IMR-90 (cell line): ENCODE measurements around the gene MALT1. TPM values are rescaled to one million over a fixed set of nuclear protein-coding genes. Genes with fewer than 3 reads are reported as not detected.

Source experiments
- ATAC-seq: fragments of 200-7000 bp; cut with Tn5 transposase; 2 replicates; pipeline ENCODE4 v1.9.1; 2020; ENCODE audit warnings: low read depth, mild to moderate bottlenecking, moderate library complexity
- BruUV-seq: library from RNA; stranded (reverse); fragments of 400-500 nt; replicated peaks from 2 replicates; lab custom pipeline; 2021; lab: Mats Ljungman, UMichigan
- CTCF ChIA-PET: fragments of 300-600 bp; formaldehyde crosslinking; extraction: SDS; loops from one replicate; lab custom pipeline; 2021; ENCODE audit warnings: antibody characterized with exemption; lab: Yijun Ruan, JAX
- POLR2A ChIA-PET: fragments of 300-600 bp; sonication (Branson Sonifier 250); formaldehyde crosslinking; loops from one replicate; lab custom pipeline; 2022; ENCODE audit warnings: antibody characterized with exemption; ENCODE audit not compliant: unreplicated experiment; lab: Charles Lee
- DNase-seq: peaks from one replicate; pipeline ENCODE4 v3.0.0; 2013
- H2AFZ ChIP-seq: replicated peaks from 2 replicates; pipeline ENCODE3; 2013; ENCODE audit warnings: low read length, mild to moderate bottlenecking; ENCODE audit not compliant: poor library complexity
- H2AK5ac ChIP-seq: 2 replicates; pipeline ENCODE4 v1.6.1; 2013; ENCODE audit warnings: low read depth, low read length, inconsistent platforms
- H2AK9ac ChIP-seq: replicated peaks from 2 replicates; pipeline ENCODE3; 2013; ENCODE audit warnings: mild to moderate bottlenecking, low read depth, low read length, moderate library complexity; ENCODE audit not compliant: poor library complexity
- H2BK120ac ChIP-seq: 2 replicates; pipeline ENCODE4 v1.6.1; 2013; ENCODE audit warnings: low read depth, low read length, inconsistent platforms
- H2BK15ac ChIP-seq: 3 replicates; pipeline ENCODE4 v1.6.1; 2013; ENCODE audit warnings: low read depth, low read length, inconsistent platforms
- H2BK20ac ChIP-seq: 2 replicates; pipeline ENCODE4 v1.6.1; 2013; ENCODE audit warnings: low read depth, mild to moderate bottlenecking, inconsistent platforms, low read length, moderate library complexity
- H2BK5ac ChIP-seq: 2 replicates; pipeline ENCODE4 v1.6.1; 2013; ENCODE audit warnings: mild to moderate bottlenecking, low read depth, low read length, inconsistent platforms; ENCODE audit not compliant: poor library complexity, severe bottlenecking
- H3K14ac ChIP-seq: replicated peaks from 2 replicates; pipeline ENCODE4 v1.6.1; 2013; ENCODE audit warnings: low read depth, low read length, inconsistent platforms
- H3K18ac ChIP-seq: 2 replicates; pipeline ENCODE4 v1.6.1; 2013; ENCODE audit warnings: low read depth, low read length, control low read depth
- H3K23ac ChIP-seq: 2 replicates; pipeline ENCODE4 v1.6.1; 2013; ENCODE audit warnings: low read depth, low read length, inconsistent platforms
- H3K27ac ChIP-seq: 2 replicates; pipeline ENCODE4 v1.5.1; 2013; ENCODE audit warnings: mild to moderate bottlenecking, control low read depth, low read length; ENCODE audit not compliant: insufficient read depth
- H3K27me3 ChIP-seq: 2 replicates; pipeline ENCODE4 v1.6.1; 2013; ENCODE audit warnings: low read length; ENCODE audit not compliant: control insufficient read depth, insufficient read depth
- H3K36me3 ChIP-seq: 2 replicates; pipeline ENCODE4 v1.6.1; 2013; ENCODE audit warnings: low read length, mixed read lengths; ENCODE audit not compliant: control insufficient read depth, insufficient read depth
- H3K4ac ChIP-seq: 2 replicates; pipeline ENCODE4 v1.6.1; 2013; ENCODE audit warnings: low read depth, low read length, inconsistent platforms
- H3K4me1 ChIP-seq: 2 replicates; pipeline ENCODE4 v1.6.1; 2013; ENCODE audit warnings: low read length, mixed read lengths; ENCODE audit not compliant: control insufficient read depth, insufficient read depth
- H3K4me2 ChIP-seq: 2 replicates; pipeline ENCODE4 v1.6.1; 2013; ENCODE audit warnings: low read depth, mild to moderate bottlenecking, control low read depth, low read length, moderate library complexity
- H3K4me3 ChIP-seq: 2 replicates; pipeline ENCODE4 v1.5.1; 2013; ENCODE audit warnings: low read depth, mild to moderate bottlenecking, control low read depth, low read length, moderate library complexity; ENCODE audit not compliant: insufficient read depth
- H3K56ac ChIP-seq: 2 replicates; pipeline ENCODE4 v1.6.1; 2013; ENCODE audit warnings: low read length, inconsistent platforms; ENCODE audit not compliant: insufficient read depth; ENCODE audit errors: extremely low read depth
- H3K79me1 ChIP-seq, 2 experiments: 2 replicates each; pipeline ENCODE4 v1.6.1; 2013; ENCODE audit warnings: low read length in 2 of 2, inconsistent platforms in 1 of 2, low read depth in 1 of 2
- H3K9ac ChIP-seq: 2 replicates; pipeline ENCODE4 v1.6.1; 2013; ENCODE audit warnings: low read depth, low read length, control low read depth
- H3K9me1 ChIP-seq: 2 replicates; pipeline ENCODE4 v1.6.1; 2013; ENCODE audit warnings: low read length, inconsistent platforms; ENCODE audit not compliant: insufficient read depth
- H3K9me3 ChIP-seq: 2 replicates; pipeline ENCODE4 v1.6.1; 2013; ENCODE audit warnings: low read length; ENCODE audit not compliant: control insufficient read depth, insufficient read depth
- H4K20me1 ChIP-seq: 2 replicates; pipeline ENCODE4 v1.6.1; 2013; ENCODE audit warnings: low read length, inconsistent platforms; ENCODE audit not compliant: insufficient read depth
- H4K5ac ChIP-seq: 2 replicates; pipeline ENCODE4 v1.6.1; 2013; ENCODE audit warnings: mild to moderate bottlenecking, low read depth, low read length, control low read depth
- H4K8ac ChIP-seq, 2 experiments: 2 replicates each; pipeline ENCODE4 v1.6.1; 2013; ENCODE audit warnings: low read depth in 2 of 2, low read length in 2 of 2, control low read depth in 1 of 2, inconsistent platforms in 1 of 2
- H4K91ac ChIP-seq: 2 replicates; pipeline ENCODE4 v1.6.1; 2013; ENCODE audit warnings: low read depth, low read length, inconsistent platforms; ENCODE audit not compliant: insufficient read depth
- BHLHE40 ChIP-seq: fragments of 150-350 bp; IDR thresholded peaks from 2 replicates; pipeline ENCODE4 v1.6.1; 2016; ENCODE audit warnings: mild to moderate bottlenecking, low read depth, low read length
- CTCF ChIP-seq: conservative IDR thresholded peaks from 2 replicates; pipeline ENCODE4 v1.5.1; 2012; ENCODE audit warnings: mild to moderate bottlenecking, low read depth, low read length, improper control_type of control experiment
- MAFK ChIP-seq: IDR thresholded peaks from 2 replicates; pipeline ENCODE4 v1.6.1; 2012; ENCODE audit warnings: low read depth, low read length, improper control_type of control experiment
- MAZ ChIP-seq: IDR thresholded peaks from 2 replicates; pipeline ENCODE4 v1.6.1; 2012; ENCODE audit warnings: low read depth, mild to moderate bottlenecking, low read length, improper control_type of control experiment, moderate library complexity, borderline replicate concordance
- MXI1 ChIP-seq: IDR thresholded peaks from 2 replicates; pipeline ENCODE4 v1.6.1; 2012; ENCODE audit warnings: low read depth, mild to moderate bottlenecking, low read length, moderate library complexity, borderline replicate concordance
- POLR2A ChIP-seq: IDR thresholded peaks from 2 replicates; pipeline ENCODE4 v1.6.1; 2012; ENCODE audit warnings: mild to moderate bottlenecking, low read depth, low read length
- RAD21 ChIP-seq: IDR thresholded peaks from 2 replicates; pipeline ENCODE4 v1.6.1; 2012; ENCODE audit warnings: low read length, improper control_type of control experiment
- SMC3 ChIP-seq: fragments of 150-350 bp; IDR thresholded peaks from 2 replicates; pipeline ENCODE4 v1.6.1; 2016; ENCODE audit warnings: low read depth, mild to moderate bottlenecking, antibody characterized with exemption, low read length, moderate library complexity
- USF2 ChIP-seq: fragments of 150-350 bp; IDR thresholded peaks from 2 replicates; pipeline ENCODE4 v1.6.1; 2017; ENCODE audit warnings: mild to moderate bottlenecking, antibody characterized with exemption, low read length, low read depth
- WGBS, 2 experiments: methylation state at CpG; one replicate each; pipeline versions ENCODE4 v1.1.5 to v1.1.7; 2013; ENCODE audit warnings: missing lambda C conversion rate in 2 of 2; ENCODE audit not compliant: insufficient read length in 1 of 2; ENCODE audit errors: extremely low coverage in 2 of 2; 5-methylcytosine and 5-hydroxymethylcytosine counted together
- dilution Hi-C: fragments of 300-500 bp; cut with HindIII; formaldehyde crosslinking; loops from one replicate; pipeline ENCODE4 v1.14.3; 2018; ENCODE audit warnings: low sequenced_read_pairs; ENCODE audit not compliant: unreplicated experiment
- in situ Hi-C: fragments of 300-500 bp; cut with MboI; formaldehyde crosslinking; loops from 3 replicates; pipeline ENCODE4 v1.14.3; 2019; ENCODE audit warnings: low sequenced_read_pairs, inconsistent platforms, mixed read lengths
- intact Hi-C: fragments of 100-400 bp; cut with micrococcal nuclease; formaldehyde crosslinking; loops from 2 replicates; pipeline ENCODE4 v1.10.0; 2022
- polyA plus RNA-seq, 3 experiments: library from polyadenylated mRNA; depleted of rRNA; stranded (reverse); fragments of >200 nt; gene quantifications; 2 replicates each; pipeline ENCODE4 v1.2.3, GENCODE V29; 2012; ENCODE audit warnings: low replicate concordance in 1 of 3
- total RNA-seq: library from RNA; depleted of rRNA; stranded (reverse); fragments of >200 nt; gene quantifications from 2 replicates; pipeline ENCODE4 v1.2.3, GENCODE V29; 2012

MALT1 gene
- total and polyA plus RNA-seq, 2 of the 4 experiments (the other 2 are of a cell fraction), result 8.3 to 25.3 TPM

GRCh38 chr18:58781627-58782194 is 110.4 kb downstream of the MALT1 start:
- POLR2A ChIA-PET, result no interaction called here
- Histone ChIP-seq H2BK5ac (peak overlapping the region; percentile 42), H3K56ac (no peak overlapping the region), H3K9me1 (peaks cover 7% of the 10 kb centered on the region), H2AFZ (peak overlapping the region; percentile 64), H2BK120ac (peak overlapping the region; percentile 66), H3K23ac (no peak overlapping the region), H3K4me2 (no peak overlapping the region), H4K91ac (peak overlapping the region; percentile 5; the same call in 1 of the 2 replicates), H4K8ac (peak overlapping the region in 1 of 2 experiments; percentile 59; a peak in 1 of 4 replicates), H3K4me3 (no peak overlapping the region), H3K14ac (peak overlapping the region; percentile 26; the same call in 1 of the 2 replicates), H3K27ac (no peak overlapping the region), H4K5ac (no peak overlapping the region), H3K79me1 (peaks cover 0 to 2% of the 10 kb centered on the region in 2 experiments; a peak in 1 of 4 replicates), H3K9me3 (no peaks in the 10 kb centered on the region), H2AK9ac (peak overlapping the region; percentile 92), H3K4ac (peak overlapping the region; percentile 80), H2BK15ac (peak overlapping the region; percentile 27; the same call in 2 of the 3 replicates), H3K4me1 (peaks cover 11% of the 10 kb centered on the region), H3K9ac (no peak overlapping the region), H3K36me3 (no peaks in the 10 kb centered on the region), H3K27me3 (no peaks in the 10 kb centered on the region), H3K18ac (no peak overlapping the region), H2AK5ac (peak overlapping the region; percentile 94), H2BK20ac (peak overlapping the region; percentile 86), H4K20me1 (no peaks in the 10 kb centered on the region)
- WGBS, 2 experiments, result 4% methylated on average over 3 of the region's 10 CpGs; no CpG with 5 or more reads in 1 of the 2 experiments
- ATAC-seq, result peak; percentile 76
- CTCF ChIA-PET, result interaction anchor here (0.6 to 4.2 kb wide), 5 partner anchors 186 to 520 kb away, joined by 3 to 23 read pairs (median 3); no protein-coding TSS in a partner anchor
- intact Hi-C loops, result loop anchor here (1.0 kb wide), 2 partner anchors 276 to 289 kb away; no protein-coding TSS in a partner anchor
- in situ Hi-C loops, result no loop called here
- TF ChIP-seq MAFK (no peak), BHLHE40 (peak; percentile 43; the same call in 1 of the 2 replicates), RAD21 (peak; percentile 96), POLR2A (no peak), MXI1 (peak; percentile 24; the same call in 1 of the 2 replicates), MAZ (no peak), CTCF (peak; percentile 91), SMC3 (peak; percentile 96), USF2 (no peak)
- no TSS peak for BruUV-seq
- dilution Hi-C loops, result loop anchor here (25.0 kb wide), 1 partner anchor 281 kb away; no protein-coding TSS in a partner anchor
- DNase-seq, result peak; percentile 76
